ENCODE results near the gene DDX20. TPM values are rescaled to one million over a fixed set of nuclear protein-coding genes. Genes with fewer than 3 reads are reported as not detected.

Gene DDX20
- total RNA-seq: 10.4 and 18.1 TPM in 2 replicates

GRCh38 chr1:111755331-111756123 lies at the start of gene DDX20:
Gene DDX20 (plus strand): TSS chr1:111755901. CDS start chr1:111755925, 24 bp downstream.

GRCh38 chr1:111739194-111739924 lies 16.3 kb upstream of the DDX20 start, which contains the start of gene INKA2:
Gene INKA2 (minus strand): TSS chr1:111739395. CDS start chr1:111739242, 153 bp downstream.

Other genes starting within 250 kb of the DDX20 start
- gene RAP1A, start 136.1 kb upstream of the DDX20 start, total RNA-seq: 20.4 and 21.4 TPM in 2 replicates
- 4.1 and 11.8 TPM in 2 replicates for gene INKA2, start 16.5 kb upstream of the DDX20 start, total RNA-seq
- 0.85 and 2.9 TPM in 2 replicates for gene KCND3, start 233.8 kb downstream of the DDX20 start, total RNA-seq